ENCODE measurements around the gene CALCB.

The CALCB gene

DNA sequence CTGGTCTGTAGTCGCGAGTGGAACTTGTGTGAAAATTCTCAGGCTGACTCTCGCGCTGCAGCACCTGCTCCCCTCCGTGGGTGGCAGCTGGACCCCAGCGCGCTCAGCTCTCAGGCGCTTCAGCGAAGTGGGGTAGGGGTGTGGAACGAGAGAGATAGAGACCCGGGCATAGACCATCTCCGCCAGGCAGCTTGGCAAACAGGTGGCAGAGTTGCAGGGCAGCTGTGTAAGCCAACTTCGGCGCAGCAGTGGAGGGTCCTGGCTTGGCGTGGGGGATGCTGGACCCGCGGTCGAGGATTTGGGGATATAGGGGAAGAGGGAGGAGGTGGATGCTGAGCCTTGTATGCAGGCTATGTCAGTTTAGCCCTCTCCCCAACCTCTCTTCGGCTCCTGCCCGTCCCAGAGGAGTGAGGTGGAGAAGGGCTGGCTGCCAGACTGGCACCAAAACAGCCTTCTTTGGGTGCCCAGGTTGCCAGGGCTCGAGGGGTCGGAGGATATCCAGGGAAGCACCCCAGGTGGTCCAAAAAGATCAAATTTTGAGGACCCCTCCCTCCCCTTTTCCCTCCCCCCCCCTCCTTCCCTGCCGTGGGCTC lies 746 bp upstream of the CALCB start:
- TF ChIP-seq CTCF (IDR thresholded peaks at IDR 0.05; ENCODE audit: control extremely low read depth, extremely low read depth, low read depth, missing control alignments), result no peak
- no peak for DNase-seq (ENCODE audit: extremely low spot score)
- ChIA-PET CTCF (interaction anchor here (0.8 to 8.3 kb wide), 6 partner anchors 10 to 283 kb away, joined by 3 to 153 read pairs (median 12); no protein-coding TSS in a partner anchor), POLR2A (no interaction called here)

DNA sequence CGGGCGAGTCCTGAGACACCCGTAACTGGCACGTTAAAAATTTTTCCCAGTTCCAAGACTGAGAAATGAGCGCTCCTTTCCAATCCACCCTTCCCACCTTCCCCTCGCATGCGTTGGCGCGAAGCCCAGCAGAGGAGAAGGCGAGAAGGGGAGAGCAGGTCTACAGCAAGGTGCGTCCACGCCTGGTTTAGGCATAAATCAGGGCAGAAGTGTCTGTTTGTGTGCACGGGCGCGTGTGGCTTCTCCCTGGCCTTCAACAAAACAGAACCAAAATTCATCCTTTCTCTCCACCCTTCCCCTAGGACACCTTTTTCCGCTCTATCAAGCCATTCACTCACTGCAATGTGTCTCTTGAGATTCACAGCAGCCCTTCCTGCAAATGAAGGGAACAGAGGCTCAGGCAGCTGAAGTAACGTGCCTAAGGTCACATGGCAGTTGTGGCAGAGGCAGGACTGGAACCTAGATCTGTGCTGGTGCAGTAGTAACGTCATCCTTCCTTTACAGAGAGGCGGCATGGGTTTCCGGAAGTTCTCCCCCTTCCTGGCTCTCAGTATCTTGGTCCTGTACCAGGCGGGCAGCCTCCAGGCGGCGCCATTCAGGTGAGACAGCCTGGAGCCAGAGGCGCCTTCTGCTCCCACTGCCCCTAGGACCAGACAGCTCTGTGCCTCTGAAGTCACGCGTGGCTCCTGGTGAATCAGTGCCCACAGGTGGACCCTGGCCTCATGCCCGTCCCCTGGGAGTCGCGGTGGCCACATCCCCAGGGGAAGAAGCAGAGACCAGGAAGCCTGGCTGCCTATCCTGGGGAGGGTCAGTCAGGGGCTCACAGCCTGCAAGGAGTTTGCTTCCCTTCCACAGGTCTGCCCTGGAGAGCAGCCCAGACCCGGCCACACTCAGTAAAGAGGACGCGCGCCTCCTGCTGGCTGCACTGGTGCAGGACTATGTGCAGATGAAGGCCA lies 1.1 kb downstream of the CALCB start:
- CTCF ChIA-PET, result interaction anchor here (0.8 to 8.3 kb wide), 26 partner anchors 11 to 1301 kb away, joined by 3 to 153 read pairs (median 4); no protein-coding TSS in a partner anchor
- POLR2A ChIA-PET, result no interaction called here
- peak; percentile 63 for DNase-seq (ENCODE audit: extremely low spot score)
- TF ChIP-seq CTCF (IDR thresholded peaks at IDR 0.05; ENCODE audit: control extremely low read depth, extremely low read depth, low read depth, missing control alignments), result peak; percentile 94

- CTCF ChIA-PET, result interaction anchor here (0.8 to 8.3 kb wide), 23 partner anchors 10 to 1302 kb away, joined by 3 to 153 read pairs (median 4); no protein-coding TSS in a partner anchor
- DNase-seq (ENCODE audit: extremely low spot score), result no peak
- TF ChIP-seq CTCF (IDR thresholded peaks at IDR 0.05; ENCODE audit: control extremely low read depth, extremely low read depth, low read depth, missing control alignments), result no peak
- POLR2A ChIA-PET, result no interaction called here
These were observed 1.8 kb downstream of the CALCB start for GRCh38 chr11:15075162-15075526.

- ChIA-PET POLR2A (no interaction called here), CTCF (interaction anchor here (1.0 to 7.0 kb wide), 8 partner anchors 9 to 185 kb away, joined by 3 to 47 read pairs (median 4); partner anchors contain the start of gene CALCB)
- DNase-seq (ENCODE audit: extremely low spot score), result no peak
- no peak for TF ChIP-seq CTCF (IDR thresholded peaks at IDR 0.05; ENCODE audit: control extremely low read depth, extremely low read depth, low read depth, missing control alignments)
These were observed 17.8 kb downstream of the CALCB start for GRCh38 chr11:15091175-15091574.

GRCh38 chr11:15091625-15092024 lies 18.2 kb downstream of the CALCB start:
- POLR2A ChIA-PET, result no interaction called here
- DNase-seq (ENCODE audit: extremely low spot score), result no peak
- CTCF ChIA-PET, result interaction anchor here (1.0 to 7.0 kb wide), 9 partner anchors 9 to 185 kb away, joined by 3 to 47 read pairs (median 4); partner anchors contain the start of gene CALCB
- TF ChIP-seq CTCF (IDR thresholded peaks at IDR 0.05; ENCODE audit: control extremely low read depth, extremely low read depth, low read depth, missing control alignments), result no peak

DNA sequence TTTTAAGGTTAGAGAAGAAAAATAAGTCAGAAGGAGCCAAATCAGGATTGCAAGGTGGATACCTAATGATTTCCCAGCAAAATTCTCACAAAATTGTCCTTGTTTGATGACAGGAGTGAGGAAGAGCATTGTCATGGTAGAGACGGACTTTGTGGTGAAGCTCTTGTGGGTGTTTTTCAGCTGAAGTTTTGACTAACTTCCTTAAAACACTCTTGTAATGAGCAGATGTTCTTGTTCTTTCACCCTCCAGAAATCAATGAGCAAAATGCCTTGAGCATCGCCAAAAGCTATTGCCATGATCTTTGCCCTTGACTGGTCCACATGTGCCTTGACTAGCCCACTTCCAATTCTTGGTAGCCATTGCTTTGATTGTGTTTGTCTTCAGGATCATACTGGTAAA lies 20.0 kb downstream of the CALCB start:
- POLR2A ChIA-PET, result no interaction called here
- CTCF ChIA-PET, result interaction anchor here (1.8 to 7.0 kb wide), 2 partner anchors 18 to 185 kb away, joined by 5 to 47 read pairs; partner anchors contain the start of gene CALCB
- no peak for TF ChIP-seq CTCF (IDR thresholded peaks at IDR 0.05; ENCODE audit: control extremely low read depth, extremely low read depth, low read depth, missing control alignments)
- no peak for DNase-seq (ENCODE audit: extremely low spot score)
